Measurements from ENCODE around the gene IBA57.

IBA57 gene

GRCh38 chr1:228176461-228177182 is 11.0 kb downstream of the IBA57 start:
- Histone ChIP-seq H3K4me1 (peaks cover 55% of the 10 kb centered on the region), H3K4me2 (peak overlapping the region; percentile 93), H3K4me3 (no peak overlapping the region), H3K27me3 (no peaks in the 10 kb centered on the region), H3K9me3 (no peaks in the 10 kb centered on the region), H3K9ac (no peak overlapping the region; the same call in 1 of the 2 replicates), H3K27ac (peak overlapping the region; percentile 69; the same call in 1 of the 2 replicates), H4K20me1 (peaks cover 53% of the 10 kb centered on the region), H3K36me3 (peaks cover 10% of the 10 kb centered on the region; the same call in 1 of the 2 replicates)
- TF ChIP-seq Cebpa-rat (IDR thresholded peaks at IDR 0.05): no peak

- Histone ChIP-seq H3K4me3 (no peak overlapping the region), H3K4me2 (peak overlapping the region; percentile 93), H3K4me1 (peaks cover 53% of the 10 kb centered on the region), H4K20me1 (peaks cover 51% of the 10 kb centered on the region), H3K27me3 (no peaks in the 10 kb centered on the region), H3K27ac (no peak overlapping the region), H3K36me3 (peaks cover 10% of the 10 kb centered on the region; the same call in 1 of the 2 replicates), H3K9ac (no peak overlapping the region), H3K9me3 (no peaks in the 10 kb centered on the region)
- TF ChIP-seq Cebpa-rat (IDR thresholded peaks at IDR 0.05): no peak
These were observed 11.5 kb downstream of the IBA57 start for GRCh38 chr1:228177183-228177475.

GRCh38 chr1:228177721-228178710 is 12.4 kb downstream of the IBA57 start:
- Histone ChIP-seq H3K4me1 (peaks cover 53% of the 10 kb centered on the region), H3K9me3 (no peaks in the 10 kb centered on the region), H3K36me3 (peaks cover 10% of the 10 kb centered on the region; the same call in 1 of the 2 replicates), H3K27ac (no peak overlapping the region), H3K27me3 (no peaks in the 10 kb centered on the region), H3K4me3 (no peak overlapping the region), H4K20me1 (peaks cover 43% of the 10 kb centered on the region), H3K9ac (no peak overlapping the region), H3K4me2 (peak overlapping the region; percentile 93)
- no peak for TF ChIP-seq Cebpa-rat (IDR thresholded peaks at IDR 0.05)

GRCh38 chr1:228178737-228179684 is 13.4 kb downstream of the IBA57 start:
- peaks cover 37% of the 10 kb centered on the region for H4K20me1 ChIP-seq

GRCh38 chr1:228180271-228180958 is 14.8 kb downstream of the IBA57 start:
- Histone ChIP-seq H3K27ac (no peak overlapping the region), H3K9me3 (no peaks in the 10 kb centered on the region), H3K27me3 (no peaks in the 10 kb centered on the region), H3K36me3 (0 out of 2 replicates have a peak, but pooled peaks cover under 1% of the 10 kb centered on the region), H3K4me1 (peaks cover 41% of the 10 kb centered on the region), H4K20me1 (peaks cover 27% of the 10 kb centered on the region), H3K9ac (no peak overlapping the region), H3K4me2 (no peak overlapping the region), H3K4me3 (no peak overlapping the region)
- no peak for TF ChIP-seq Cebpa-rat (IDR thresholded peaks at IDR 0.05)

More at GRCh38 chr1:228178737-228179684, 13.4 kb downstream of the IBA57 start:
- Histone ChIP-seq H3K36me3 (peaks cover 10% of the 10 kb centered on the region; the same call in 1 of the 2 replicates), H3K4me3 (no peak overlapping the region), H3K27ac (no peak overlapping the region), H3K9me3 (no peaks in the 10 kb centered on the region), H3K9ac (no peak overlapping the region), H3K27me3 (no peaks in the 10 kb centered on the region), H3K4me2 (peak overlapping the region; percentile 93), H3K4me1 (peaks cover 53% of the 10 kb centered on the region)
- no peak for TF ChIP-seq Cebpa-rat (IDR thresholded peaks at IDR 0.05)

- Histone ChIP-seq H3K9ac (no peak overlapping the region), H3K4me2 (no peak overlapping the region), H4K20me1 (peaks cover 20% of the 10 kb centered on the region), H3K27ac (no peak overlapping the region), H3K27me3 (no peaks in the 10 kb centered on the region), H3K4me1 (peaks cover 35% of the 10 kb centered on the region), H3K4me3 (no peak overlapping the region), H3K36me3 (no peaks in the 10 kb centered on the region), H3K9me3 (no peaks in the 10 kb centered on the region)
- no peak for TF ChIP-seq Cebpa-rat (IDR thresholded peaks at IDR 0.05)
These were observed 15.5 kb downstream of the IBA57 start for GRCh38 chr1:228180959-228181644.

GRCh38 chr1:228181645-228182034 is 16.0 kb downstream of the IBA57 start:
- H3K4me3 ChIP-seq: no peak overlapping the region
- peaks cover 29% of the 10 kb centered on the region for H3K4me1 ChIP-seq
- no peaks in the 10 kb centered on the region for H3K27me3 ChIP-seq
- no peak overlapping the region for H3K27ac ChIP-seq
- no peak for TF ChIP-seq Cebpa-rat (IDR thresholded peaks at IDR 0.05)
- H4K20me1 ChIP-seq: peaks cover 14% of the 10 kb centered on the region
- H3K4me2 ChIP-seq: no peak overlapping the region
- no peaks in the 10 kb centered on the region for H3K36me3 ChIP-seq
- no peaks in the 10 kb centered on the region for H3K9me3 ChIP-seq
- no peak overlapping the region for H3K9ac ChIP-seq

- Histone ChIP-seq H3K4me1 (peaks cover 21% of the 10 kb centered on the region), H3K36me3 (no peaks in the 10 kb centered on the region), H3K27ac (no peak overlapping the region), H3K27me3 (no peaks in the 10 kb centered on the region), H3K4me2 (no peak overlapping the region), H4K20me1 (peaks cover 6% of the 10 kb centered on the region; the same call in 1 of the 2 replicates), H3K4me3 (no peak overlapping the region), H3K9me3 (no peaks in the 10 kb centered on the region), H3K9ac (no peak overlapping the region)
- TF ChIP-seq Cebpa-rat (IDR thresholded peaks at IDR 0.05): no peak
These were observed 16.9 kb downstream of the IBA57 start for GRCh38 chr1:228182296-228183030.
